ENCODE results near the gene DGLUCY. TPM values are rescaled to one million over a fixed set of nuclear protein-coding genes. Genes with fewer than 3 reads are reported as not detected.

The DGLUCY gene
- total and polyA plus RNA-seq, 2 of the 13 experiments (the other 11 are each of a cell fraction or from before 2014, with no cell fraction given) = 14.8 to 36.3 TPM

DNA sequence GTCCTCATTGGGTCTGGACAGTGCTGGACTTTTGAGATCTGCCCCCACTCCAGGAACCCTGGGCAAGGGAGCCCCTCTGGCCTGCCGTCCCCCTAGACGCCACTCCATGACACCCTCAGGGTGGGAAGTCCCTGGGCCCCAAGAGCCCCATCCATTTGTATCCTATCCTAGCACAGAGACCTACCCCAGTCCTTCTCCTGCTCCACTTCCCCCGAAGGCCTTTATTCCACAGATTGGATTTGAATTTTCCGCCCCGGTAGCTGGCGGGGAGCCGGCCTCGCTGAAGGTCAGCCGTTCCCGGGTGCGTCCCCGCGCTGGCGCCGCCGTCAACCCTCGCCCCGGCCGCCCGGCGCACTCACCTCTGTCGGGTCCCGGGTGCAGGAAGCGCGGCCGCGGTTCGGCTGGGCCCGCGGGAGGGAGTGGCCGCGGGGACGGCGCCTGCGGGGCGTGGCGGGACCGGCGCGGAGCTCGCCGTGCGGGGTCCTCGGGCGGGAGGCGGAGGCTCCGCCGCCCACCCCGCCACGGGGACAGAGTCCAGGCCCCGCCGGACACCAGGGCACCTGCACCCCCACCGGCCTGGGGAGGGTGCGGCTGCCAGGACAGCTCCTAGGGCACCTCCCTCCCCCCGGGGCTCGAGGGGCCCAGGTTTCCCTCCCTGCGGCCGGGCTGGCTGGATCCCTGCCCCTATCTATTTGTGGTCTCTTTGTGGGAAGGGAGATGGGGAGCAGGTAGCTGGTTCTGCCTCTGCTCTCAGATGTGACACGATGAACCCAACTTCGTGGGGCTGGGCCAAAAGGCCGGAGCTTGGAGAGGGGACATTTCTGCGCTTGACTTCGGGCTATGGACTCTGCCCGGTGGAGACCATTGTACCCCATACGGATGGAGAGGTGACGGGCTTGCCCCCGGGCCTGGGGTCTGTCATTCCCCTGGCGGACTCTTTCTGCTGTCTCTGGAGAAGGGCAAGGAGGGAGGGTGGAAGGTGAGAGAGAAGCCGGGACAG, 150.6 kb downstream of the DGLUCY start:
- no peak overlapping the region for H3K9ac ChIP-seq (ENCODE audit: insufficient read depth, low read depth, low read length)
- peaks cover 5 to 26% of the 10 kb centered on the region in 2 experiments; a peak in 3 of 5 replicates for H3K27me3 ChIP-seq (ENCODE audit: control insufficient read depth in 1 of 2, insufficient read depth in 2 of 2, low read length in 2 of 2)
- H3K79me2 ChIP-seq (ENCODE audit: insufficient read depth, low read length) = no peaks in the 10 kb centered on the region
- H2AFZ ChIP-seq (ENCODE audit: low read length) = no peak overlapping the region
- ATAC-seq = peak; percentile 76
- H3K36me3 ChIP-seq (replicated peaks in 1 of 2; ENCODE audit: control insufficient read depth in 1 of 2, insufficient read depth in 2 of 2, low read length in 2 of 2) = no peaks in the 10 kb centered on the region
- no TSS peak for BruUV-seq (replicated peaks)
- 7% methylated on average over 11 of the region's 69 CpGs for WGBS (ENCODE audit: low lambda C conversion rate)
- peaks cover 17% of the 10 kb centered on the region for H3K4me1 ChIP-seq (ENCODE audit: insufficient read depth, low read length)
- POLR2A ChIA-PET = no interaction called here
- no peak for DNase-seq (ENCODE audit: low spot score)
- FAIRE-seq = no peak
- H3K27ac ChIP-seq (ENCODE audit: extremely low read length, insufficient read depth, low read length) = no peak overlapping the region
- H3K4me3 ChIP-seq (replicated peaks in 1 of 3; ENCODE audit: insufficient read depth in 1 of 3, low read depth in 2 of 3, low read length in 3 of 3) = peak overlapping the region; percentile 47 to 67 (median 57)
- H3K4me2 ChIP-seq (ENCODE audit: low read depth, low read length) = peak overlapping the region; percentile 78
- H4K20me1 ChIP-seq (ENCODE audit: insufficient read depth, low read length) = no peaks in the 10 kb centered on the region
- intact Hi-C loops (cut with micrococcal nuclease; ENCODE audit: unreplicated experiment) = no loop called here
- H3K9me3 ChIP-seq (ENCODE audit: low read length) = no peaks in the 10 kb centered on the region
- CTCF ChIA-PET (ENCODE audit: low intra/inter-chr PET ratio, low total read pairs) = no interaction called here
- in situ Hi-C loops (cut with HindIII; ENCODE audit: extremely low pct_ligation_motif_present, low pct_unique_long_range_greater_than_20kb) = no loop called here
- peak; percentile 23; the same call in 1 of the 2 replicates for TF ChIP-seq GABPB1 (CRISPR knock-in tag; IDR thresholded peaks at IDR 0.05)
- peak; percentile 70 for TF ChIP-seq ZNF777 (CRISPR knock-in tag; IDR thresholded peaks at IDR 0.05)
- TF ChIP-seq, protein P1, sequence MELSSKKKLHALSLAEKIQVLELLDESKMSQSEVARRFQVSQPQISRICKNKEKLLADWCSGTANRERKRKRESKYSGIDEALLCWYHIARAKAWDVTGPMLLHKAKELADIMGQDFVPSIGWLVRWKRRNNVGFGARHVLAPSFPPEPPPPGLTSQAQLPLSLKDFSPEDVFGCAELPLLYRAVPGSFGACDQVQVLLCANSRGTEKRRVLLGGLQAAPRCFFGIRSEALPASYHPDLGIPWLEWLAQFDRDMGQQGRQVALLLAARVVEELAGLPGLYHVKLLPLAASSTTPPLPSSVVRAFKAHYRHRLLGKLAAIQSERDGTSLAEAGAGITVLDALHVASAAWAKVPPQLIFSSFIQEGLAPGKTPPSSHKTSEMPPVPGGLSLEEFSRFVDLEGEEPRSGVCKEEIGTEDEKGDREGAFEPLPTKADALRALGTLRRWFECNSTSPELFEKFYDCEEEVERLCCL (CRISPR knock-in tag; IDR thresholded peaks at IDR 0.05; ENCODE audit: borderline replicate concordance) = no peak
- TF ChIP-seq FIP1L1 (IDR thresholded peaks at IDR 0.05; ENCODE audit: borderline replicate concordance, insufficient read depth, low read depth, low read length) = no peak
- TF ChIP-seq ZKSCAN5 (CRISPR knock-in tag; IDR thresholded peaks at IDR 0.05) = no peak
- TF ChIP-seq ZNF772 (CRISPR knock-in tag; IDR thresholded peaks at IDR 0.05) = no peak
- TF ChIP-seq, protein P2, sequence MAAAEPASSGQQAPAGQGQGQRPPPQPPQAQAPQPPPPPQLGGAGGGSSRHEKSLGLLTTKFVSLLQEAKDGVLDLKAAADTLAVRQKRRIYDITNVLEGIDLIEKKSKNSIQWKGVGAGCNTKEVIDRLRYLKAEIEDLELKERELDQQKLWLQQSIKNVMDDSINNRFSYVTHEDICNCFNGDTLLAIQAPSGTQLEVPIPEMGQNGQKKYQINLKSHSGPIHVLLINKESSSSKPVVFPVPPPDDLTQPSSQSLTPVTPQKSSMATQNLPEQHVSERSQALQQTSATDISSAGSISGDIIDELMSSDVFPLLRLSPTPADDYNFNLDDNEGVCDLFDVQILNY (CRISPR knock-in tag; conservative IDR thresholded peaks at IDR 0.05) = no peak
- no peak for TF ChIP-seq ZNF850 (CRISPR knock-in tag; conservative IDR thresholded peaks at IDR 0.05)
- no peak for TF ChIP-seq MTA1 (CRISPR knock-in tag; IDR thresholded peaks at IDR 0.05; ENCODE audit: borderline replicate concordance)
- TF ChIP-seq HNF4G (IDR thresholded peaks at IDR 0.05; ENCODE audit: borderline replicate concordance, low read depth, low read length) = 0 out of 2 replicates have a peak, but pooled peaks have one; percentile 7
- TF ChIP-seq HNF4G (CRISPR knock-in tag; IDR thresholded peaks at IDR 0.05; ENCODE audit: borderline replicate concordance, low read depth) = no peak
- TF ChIP-seq, protein P3, sequence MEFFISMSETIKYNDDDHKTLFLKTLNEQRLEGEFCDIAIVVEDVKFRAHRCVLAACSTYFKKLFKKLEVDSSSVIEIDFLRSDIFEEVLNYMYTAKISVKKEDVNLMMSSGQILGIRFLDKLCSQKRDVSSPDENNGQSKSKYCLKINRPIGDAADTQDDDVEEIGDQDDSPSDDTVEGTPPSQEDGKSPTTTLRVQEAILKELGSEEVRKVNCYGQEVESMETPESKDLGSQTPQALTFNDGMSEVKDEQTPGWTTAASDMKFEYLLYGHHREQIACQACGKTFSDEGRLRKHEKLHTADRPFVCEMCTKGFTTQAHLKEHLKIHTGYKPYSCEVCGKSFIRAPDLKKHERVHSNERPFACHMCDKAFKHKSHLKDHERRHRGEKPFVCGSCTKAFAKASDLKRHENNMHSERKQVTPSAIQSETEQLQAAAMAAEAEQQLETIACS (CRISPR knock-in tag; IDR thresholded peaks at IDR 0.05) = no peak
- TF ChIP-seq RBM39 (IDR thresholded peaks at IDR 0.05; ENCODE audit: low read depth, low read length, poor library complexity, severe bottlenecking) = no peak
- no peak for TF ChIP-seq ZNF350 (CRISPR knock-in tag; IDR thresholded peaks at IDR 0.05; ENCODE audit: borderline replicate concordance, low read depth)
- no peak for TF ChIP-seq ZNF180 (CRISPR knock-in tag; IDR thresholded peaks at IDR 0.05; ENCODE audit: borderline replicate concordance, low read depth)
- no peak for TF ChIP-seq TARDBP (CRISPR knock-in tag; IDR thresholded peaks at IDR 0.05)
- TF ChIP-seq TMF1 (CRISPR knock-in tag; IDR thresholded peaks at IDR 0.05; ENCODE audit: low read depth) = no peak
- TF ChIP-seq PAX8 (CRISPR knock-in tag; IDR thresholded peaks at IDR 0.05; ENCODE audit: borderline replicate concordance) = no peak
- no peak for TF ChIP-seq ZNF749 (CRISPR knock-in tag; IDR thresholded peaks at IDR 0.05; ENCODE audit: borderline replicate concordance)
- TF ChIP-seq RARG (CRISPR knock-in tag; IDR thresholded peaks at IDR 0.05; ENCODE audit: low read depth) = no peak
- TF ChIP-seq ADNP (CRISPR knock-in tag; IDR thresholded peaks at IDR 0.05) = no peak

Measured in HepG2 (cell line).